Lung (tissue), 12 donors: ENCODE results near the gene KIF18A. TPM values are rescaled to one million over a fixed set of nuclear protein-coding genes. Genes with fewer than 3 reads are reported as not detected.
"Not testable (repeated sequence)": the region's sequence is repeated elsewhere in the genome, so short reads cannot be mapped to it uniquely, and the experiment has no call there.

ENCODE experiments used
- ATAC-seq: fragments of 200-7000 bp; cut with Tn5 transposase; one replicate; pipeline ENCODE4 v1.9.1; 2020; ENCODE audit warnings: moderate number of reproducible peaks; ENCODE audit not compliant: insufficient read depth, low FRiP score
- DNase-seq, 3 donors: peaks; one replicate each; pipeline ENCODE4 v3.0.0-alpha.2; 2013 to 2017
- H3K27ac ChIP-seq, 2 donors: one replicate each; pipeline ENCODE4 v1.5.1; 2013; ENCODE audit warnings: mild to moderate bottlenecking in 2 of 2, moderate library complexity in 2 of 2, control low read depth in 1 of 2, inconsistent platforms in 1 of 2, low read depth in 1 of 2, low read length in 1 of 2
- H3K27me3 ChIP-seq, 3 donors: one replicate each; pipeline ENCODE4 v1.5.1; 2013; ENCODE audit warnings: low read length in 2 of 3; ENCODE audit not compliant: control insufficient read depth in 3 of 3, insufficient read depth in 3 of 3
- H3K36me3 ChIP-seq, 4 donors: one replicate each; pipeline ENCODE4 v1.5.1; 2013; ENCODE audit warnings: low read length in 4 of 4, mild to moderate bottlenecking in 1 of 4, moderate library complexity in 1 of 4; ENCODE audit not compliant: control insufficient read depth in 4 of 4, insufficient read depth in 4 of 4
- H3K4me1 ChIP-seq, 5 donors: one replicate each; pipeline ENCODE4 v1.5.1; 2013; ENCODE audit warnings: low read length in 5 of 5, mild to moderate bottlenecking in 2 of 5, moderate library complexity in 1 of 5; ENCODE audit not compliant: control insufficient read depth in 5 of 5, insufficient read depth in 5 of 5
- H3K4me3 ChIP-seq: one replicate; pipeline ENCODE4 v1.5.1; 2013; ENCODE audit warnings: mild to moderate bottlenecking, control low read depth, moderate library complexity
- H3K9ac ChIP-seq, 2 donors: one replicate each; pipeline ENCODE4 v1.5.1; 2013; ENCODE audit warnings: low read length in 2 of 2, control low read depth in 1 of 2; ENCODE audit not compliant: insufficient read depth in 1 of 2
- H3K9me3 ChIP-seq, 4 donors: one replicate each; pipeline ENCODE4 v1.5.1; 2013; ENCODE audit warnings: low read length in 3 of 4, mild to moderate bottlenecking in 1 of 4, moderate library complexity in 1 of 4; ENCODE audit not compliant: control insufficient read depth in 4 of 4, insufficient read depth in 3 of 4
- WGBS, 2 donors: extraction: QIAGEN DNeasy Blood & Tissue Kit; methylation state at CpG; one replicate each; pipeline ENCODE4 v1.1.7; 2013; 5-methylcytosine and 5-hydroxymethylcytosine counted together
- polyA plus RNA-seq, 2 donors: library from polyadenylated mRNA; stranded (reverse); fragments of 200-250 nt; gene quantifications; one replicate each; pipeline ENCODE4 v1.2.1, GENCODE V29; 2013
- total RNA-seq, 2 donors: library from RNA; depleted of rRNA in 1 of 2; stranded (reverse); fragments of >200 nt in 1 of 2; gene quantifications; one replicate each; pipeline ENCODE4 v1.2.1, GENCODE V29; 2014 to 2021
- TF ChIP-seq, protein P1 (sequence below): IDR thresholded peaks from 2 replicates; pipeline ENCODE4 v1.5.1; 2012; ENCODE audit warnings: mild to moderate bottlenecking; ENCODE audit errors: control extremely low read depth, extremely low read depth
- donor health status: control.
- donor health status: control.
- donor health status: Bipolar disorder and iron deficiency.
- donor health status: healthy.
- donor health status: DM: yes; HTN: yes; CAD: no.

KIF18A gene
- total and polyA plus RNA-seq, 4 donors = 0.78 to 7.5 (median 1.3) TPM

DNA sequence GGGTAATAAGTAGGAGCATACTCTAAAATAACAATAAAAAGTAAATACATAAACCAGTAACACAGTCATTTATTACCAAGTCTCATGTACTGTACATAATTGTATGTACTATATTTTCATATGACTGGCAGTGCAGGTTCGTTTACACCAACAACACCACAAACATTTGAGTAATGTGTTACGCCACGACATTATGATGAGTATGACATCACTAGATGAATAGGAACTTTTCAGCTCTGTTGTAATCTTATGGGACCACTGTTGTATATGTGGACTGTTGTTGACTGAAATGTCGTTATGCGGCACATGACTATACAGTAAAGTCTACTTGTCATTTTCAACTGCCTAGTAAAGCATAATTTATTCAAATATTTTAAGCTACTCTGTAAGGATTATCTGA lies 18.6 kb downstream of the KIF18A start:
- H3K4me1 ChIP-seq = no peaks in the 10 kb centered on the region

DNA sequence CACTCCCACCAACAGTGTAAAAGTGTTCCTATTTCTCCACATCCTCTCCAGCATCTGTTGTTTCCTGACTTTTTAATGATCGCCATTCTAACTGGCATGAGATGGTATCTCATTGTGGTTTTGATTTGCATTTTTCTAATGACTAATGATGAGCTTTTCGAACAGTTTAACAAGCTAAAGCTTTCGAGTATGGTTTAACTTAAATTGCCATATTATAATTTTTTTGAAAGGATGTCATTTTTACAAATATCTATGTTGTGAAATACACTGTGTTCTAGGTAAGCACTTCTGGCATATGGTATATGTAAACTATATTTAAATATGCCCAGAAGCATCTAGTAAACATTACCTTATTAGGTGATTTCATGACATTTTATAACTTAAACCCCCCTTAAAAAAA lies 20.3 kb downstream of the KIF18A start:
- H3K9ac ChIP-seq, ATAC-seq, H3K27ac ChIP-seq, DNase-seq, H3K36me3 ChIP-seq, H3K9me3 ChIP-seq, H3K4me3 ChIP-seq, H3K4me1 ChIP-seq, H3K27me3 ChIP-seq: not testable (repeated sequence)
- WGBS, 2 donors = 90 to 94% methylated on average over 3 of the region's 3 CpGs

More for the DNA sequence above, 18.6 kb downstream of the KIF18A start:
- TF ChIP-seq, protein P1, sequence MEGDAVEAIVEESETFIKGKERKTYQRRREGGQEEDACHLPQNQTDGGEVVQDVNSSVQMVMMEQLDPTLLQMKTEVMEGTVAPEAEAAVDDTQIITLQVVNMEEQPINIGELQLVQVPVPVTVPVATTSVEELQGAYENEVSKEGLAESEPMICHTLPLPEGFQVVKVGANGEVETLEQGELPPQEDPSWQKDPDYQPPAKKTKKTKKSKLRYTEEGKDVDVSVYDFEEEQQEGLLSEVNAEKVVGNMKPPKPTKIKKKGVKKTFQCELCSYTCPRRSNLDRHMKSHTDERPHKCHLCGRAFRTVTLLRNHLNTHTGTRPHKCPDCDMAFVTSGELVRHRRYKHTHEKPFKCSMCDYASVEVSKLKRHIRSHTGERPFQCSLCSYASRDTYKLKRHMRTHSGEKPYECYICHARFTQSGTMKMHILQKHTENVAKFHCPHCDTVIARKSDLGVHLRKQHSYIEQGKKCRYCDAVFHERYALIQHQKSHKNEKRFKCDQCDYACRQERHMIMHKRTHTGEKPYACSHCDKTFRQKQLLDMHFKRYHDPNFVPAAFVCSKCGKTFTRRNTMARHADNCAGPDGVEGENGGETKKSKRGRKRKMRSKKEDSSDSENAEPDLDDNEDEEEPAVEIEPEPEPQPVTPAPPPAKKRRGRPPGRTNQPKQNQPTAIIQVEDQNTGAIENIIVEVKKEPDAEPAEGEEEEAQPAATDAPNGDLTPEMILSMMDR = no peak
- Histone ChIP-seq H3K4me3 (no peak overlapping the region), H3K27ac (no peak overlapping the region), H3K9ac (no peak overlapping the region), H3K36me3 (peaks cover 0 to 3% (median 0%) of the 10 kb centered on the region in 4 donors), H3K27me3 (no peaks in the 10 kb centered on the region), H3K9me3 (no peaks in the 10 kb centered on the region)
- no peak for ATAC-seq
- DNase-seq = no peak
- WGBS, 2 donors = 89 to 92% methylated on average over 5 of the region's 5 CpGs

DNA sequence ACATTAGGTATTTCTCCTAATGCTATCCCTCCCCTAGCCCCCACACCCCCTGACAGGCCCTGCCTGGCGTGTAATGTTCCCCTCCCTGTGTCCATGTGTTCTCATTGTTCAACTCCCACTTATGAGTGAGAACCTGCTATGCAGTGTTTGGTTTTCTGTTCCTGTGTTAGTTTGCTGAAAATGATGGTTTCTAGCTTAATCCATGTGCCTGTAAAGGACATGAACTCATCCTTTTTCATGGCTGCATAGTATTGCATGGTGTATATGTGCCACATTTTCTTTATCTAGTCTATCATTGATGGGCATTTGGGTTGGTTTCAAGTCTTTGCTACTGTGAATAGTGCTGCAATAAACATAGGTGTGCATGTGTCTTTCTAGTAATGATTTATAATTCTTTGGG lies 20.8 kb downstream of the KIF18A start:
- H3K27me3 ChIP-seq, H3K9ac ChIP-seq, ATAC-seq, H3K36me3 ChIP-seq, DNase-seq, H3K4me3 ChIP-seq, H3K27ac ChIP-seq, H3K9me3 ChIP-seq, H3K4me1 ChIP-seq: not testable (repeated sequence)
- WGBS, 2 donors = 92 to 98% methylated on average over 1 of the region's 1 CpG

DNA sequence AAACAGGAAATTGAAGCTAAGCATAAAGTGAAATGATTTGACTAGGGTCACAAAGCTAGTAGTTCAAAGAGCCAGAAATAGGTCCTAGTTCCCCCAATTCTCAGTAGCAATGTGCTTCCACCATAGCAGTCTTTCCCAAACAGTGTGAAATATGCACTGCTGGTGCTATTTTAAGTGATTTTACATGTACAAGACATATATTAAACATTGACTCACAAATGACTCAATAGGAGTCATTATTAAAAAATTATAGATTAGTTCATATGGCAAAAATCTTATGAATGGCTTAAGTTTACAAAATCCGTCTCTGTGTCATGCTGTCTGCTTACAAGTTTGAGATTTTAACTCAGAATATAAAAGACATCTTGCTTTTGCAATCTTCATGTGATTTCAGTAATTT lies 21.4 kb downstream of the KIF18A start:
- ATAC-seq (no peak), DNase-seq (no peak)
- no peaks in the 10 kb centered on the region for H3K4me1 ChIP-seq
- no peaks in the 10 kb centered on the region for H3K27me3 ChIP-seq
- no peak overlapping the region for H3K4me3 ChIP-seq
- TF ChIP-seq, protein P1 = no peak
- 93 to 98% methylated on average over 1 of the region's 1 CpG for WGBS, 2 donors
- peaks cover 0 to 5% (median 1%) of the 10 kb centered on the region in 4 donors for H3K36me3 ChIP-seq
- H3K9ac ChIP-seq = no peak overlapping the region
- H3K9me3 ChIP-seq = no peaks in the 10 kb centered on the region
- no peak overlapping the region for H3K27ac ChIP-seq

DNA sequence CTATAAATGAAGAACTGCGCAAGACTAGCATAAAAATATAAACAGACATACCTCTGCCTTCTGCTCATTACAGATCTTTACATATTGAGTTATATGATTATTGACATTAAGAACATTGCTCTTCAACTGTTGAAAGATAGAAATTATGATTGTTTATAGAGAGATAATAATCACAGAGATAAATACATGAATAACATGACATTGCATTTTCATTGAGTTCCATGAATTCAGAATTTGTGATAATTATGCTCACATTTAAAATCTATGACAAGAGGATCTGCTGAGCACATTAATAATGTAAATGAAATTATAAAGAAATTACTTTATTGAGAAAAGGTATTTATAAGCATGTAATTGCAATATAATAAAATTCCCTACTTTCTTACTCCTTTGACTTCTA lies 24.8 kb downstream of the KIF18A start:
- no peak for DNase-seq
- TF ChIP-seq, protein P1 = no peak
- H3K36me3 ChIP-seq = peaks cover 0 to 8% (median 1%) of the 10 kb centered on the region in 4 donors
- H3K9ac ChIP-seq = no peak overlapping the region
- H3K4me3 ChIP-seq = no peak overlapping the region
- no peaks in the 10 kb centered on the region for H3K4me1 ChIP-seq
- WGBS, 2 donors = 100% methylated on average over 1 of the region's 1 CpG
- ATAC-seq = no peak
- H3K27ac ChIP-seq = no peak overlapping the region
- H3K27me3 ChIP-seq = no peaks in the 10 kb centered on the region
- no peaks in the 10 kb centered on the region for H3K9me3 ChIP-seq
